Spinal cord (tissue), 10 donors: ENCODE measurements around the gene CLSTN3. TPM values are rescaled to one million over a fixed set of nuclear protein-coding genes. Genes with fewer than 3 reads are reported as not detected.
"Not testable (repeated sequence)": the region's sequence is repeated elsewhere in the genome, so short reads cannot be mapped to it uniquely, and the experiment has no call there.

Experiments used
- DNase-seq, 6 donors: peaks; one replicate each; pipeline versions ENCODE4 v3.0.0 to v3.0.0-alpha.2; 2013 to 2015; ENCODE audit warnings: low spot score in 6 of 6, low read depth in 4 of 6
- H3K27ac ChIP-seq: one replicate; pipeline ENCODE4 v1.5.1; 2013; ENCODE audit warnings: low read depth, low read length, control low read depth
- H3K27me3 ChIP-seq: one replicate; pipeline ENCODE4 v1.6.1; 2013; ENCODE audit warnings: low read length; ENCODE audit not compliant: control insufficient read depth, insufficient read depth
- H3K36me3 ChIP-seq: one replicate; pipeline ENCODE4 v1.6.1; 2013; ENCODE audit warnings: low read length; ENCODE audit not compliant: control insufficient read depth, insufficient read depth
- H3K4me1 ChIP-seq: one replicate; pipeline ENCODE4 v1.6.1; 2013; ENCODE audit warnings: low read length; ENCODE audit not compliant: control insufficient read depth, insufficient read depth
- H3K4me3 ChIP-seq: one replicate; pipeline ENCODE4 v1.5.1; 2013; ENCODE audit warnings: low read depth, low read length, control low read depth
- H3K9me3 ChIP-seq: one replicate; pipeline ENCODE4 v1.6.1; 2013; ENCODE audit warnings: low read length; ENCODE audit not compliant: control insufficient read depth, insufficient read depth
- WGBS: methylation state at CpG from one replicate; pipeline ENCODE4 v1.1.5; 2013; ENCODE audit warnings: missing lambda C conversion rate; ENCODE audit not compliant: insufficient coverage; 5-methylcytosine and 5-hydroxymethylcytosine counted together
- polyA plus RNA-seq, 2 donors: library from polyadenylated mRNA; unstranded; fragments of 120-200 nt; gene quantifications; one replicate each; pipeline ENCODE4 v1.2.1, GENCODE V29; 2013; ENCODE audit not compliant: insufficient read length in 2 of 2
- total RNA-seq, 2 donors: library from RNA; depleted of rRNA in 1 of 2; stranded (reverse); fragments of 120-200 nt in 1 of 2; fragments of >200 nt in 1 of 2; gene quantifications; one replicate each; pipeline versions ENCODE4 v1.2.3 to v1.2.4, GENCODE V29; 2013 to 2014
- donor health status: healthy.

CLSTN3 gene
- total and polyA plus RNA-seq, 4 donors = 33.9 to 215 (median 174) TPM

DNA sequence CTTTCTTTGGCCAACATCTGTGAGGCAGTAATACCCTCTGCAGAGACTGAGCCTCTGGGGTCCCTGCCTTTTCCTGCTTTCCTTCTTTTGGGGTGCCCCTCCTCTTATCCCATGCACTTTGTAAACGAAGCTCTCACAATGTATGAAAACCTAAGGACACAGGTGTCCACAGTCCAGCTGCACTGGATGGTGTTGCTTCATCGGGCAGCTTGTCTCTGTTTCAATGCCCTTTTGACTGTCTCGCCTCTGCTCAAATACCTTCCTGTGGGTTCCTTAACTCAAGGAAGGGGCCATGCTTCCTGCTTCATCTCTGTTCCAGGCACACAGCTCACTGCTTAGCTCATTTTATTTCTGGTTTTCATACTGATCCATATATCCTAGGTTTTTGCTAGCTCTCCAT, 27.6 kb upstream of the CLSTN3 start:
- Histone ChIP-seq H3K4me1 (no peaks in the 10 kb centered on the region), H3K27me3 (no peaks in the 10 kb centered on the region), H3K36me3 (no peaks in the 10 kb centered on the region), H3K27ac (no peak overlapping the region), H3K4me3 (no peak overlapping the region), H3K9me3 (no peaks in the 10 kb centered on the region)
- 87% methylated on average over 3 of the region's 3 CpGs for WGBS
- no peak for DNase-seq

DNA sequence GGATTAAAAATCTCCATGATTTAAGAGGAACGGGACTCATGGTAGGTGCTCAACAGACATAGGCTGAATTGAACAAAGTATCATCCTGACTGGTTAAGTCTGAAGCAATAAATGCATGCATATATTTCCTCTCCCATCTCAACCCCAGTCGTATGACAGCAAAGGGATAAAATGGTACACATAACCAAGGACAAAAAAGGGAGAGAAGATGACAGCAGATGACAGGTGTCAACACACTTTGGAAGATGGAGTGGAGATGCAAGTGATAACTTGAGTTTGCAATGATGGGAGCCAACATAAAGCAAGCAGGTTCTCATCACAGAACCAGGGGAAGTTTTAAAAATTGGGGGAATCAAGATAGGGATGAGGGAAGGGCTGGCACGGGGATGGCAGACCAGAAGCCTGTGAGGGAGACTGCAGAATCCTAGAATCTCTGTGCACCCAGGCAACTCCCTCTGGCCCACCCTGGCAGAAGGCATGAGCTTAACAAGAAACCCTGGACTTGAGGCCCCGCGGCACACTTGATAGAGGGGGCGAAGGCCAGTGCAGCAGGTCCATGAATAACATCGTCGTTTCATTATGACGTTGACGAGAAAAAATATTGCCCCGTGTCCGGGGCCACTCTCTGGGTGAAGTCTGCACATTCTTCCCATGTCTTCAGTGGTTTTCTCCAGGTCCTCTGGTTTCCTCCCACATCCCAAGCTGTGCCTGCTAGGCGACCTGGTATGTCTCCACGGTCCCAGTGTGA, 26.2 kb upstream of the CLSTN3 start:
- H3K9me3 ChIP-seq = no peaks in the 10 kb centered on the region
- peaks cover 13% of the 10 kb centered on the region for H3K4me1 ChIP-seq
- 95% methylated on average over 10 of the region's 14 CpGs for WGBS
- H3K4me3 ChIP-seq = no peak overlapping the region
- no peak overlapping the region for H3K27ac ChIP-seq
- DNase-seq = no peak
- H3K27me3 ChIP-seq = no peaks in the 10 kb centered on the region
- no peaks in the 10 kb centered on the region for H3K36me3 ChIP-seq

DNA sequence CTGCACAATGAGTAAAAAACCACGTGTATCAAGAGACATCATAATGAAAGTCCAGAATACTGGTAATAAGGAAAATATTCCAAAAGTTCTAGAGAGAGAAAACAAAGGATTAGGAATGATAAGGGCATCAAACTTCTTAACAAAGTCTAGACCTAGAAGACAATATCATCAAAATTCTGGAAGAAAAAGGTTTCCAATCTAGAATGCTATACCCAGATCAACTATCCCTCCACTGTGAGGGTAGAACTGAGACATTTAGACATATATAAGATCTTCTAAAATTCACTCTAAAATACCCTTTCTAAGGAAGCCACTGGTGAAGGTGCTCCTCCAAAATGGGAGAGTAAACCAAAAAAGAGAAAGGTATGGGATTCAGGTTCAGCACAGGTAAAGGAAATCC, 24.1 kb upstream of the CLSTN3 start:
- DNase-seq = no peak
- no CpG with 5 or more reads among the region's 1 CpG for WGBS
- H3K4me3 ChIP-seq = no peak overlapping the region
- no peaks in the 10 kb centered on the region for H3K27me3 ChIP-seq
- no peak overlapping the region for H3K27ac ChIP-seq
- H3K36me3 ChIP-seq = no peaks in the 10 kb centered on the region
- no peaks in the 10 kb centered on the region for H3K9me3 ChIP-seq
- peaks cover 15% of the 10 kb centered on the region for H3K4me1 ChIP-seq

DNA sequence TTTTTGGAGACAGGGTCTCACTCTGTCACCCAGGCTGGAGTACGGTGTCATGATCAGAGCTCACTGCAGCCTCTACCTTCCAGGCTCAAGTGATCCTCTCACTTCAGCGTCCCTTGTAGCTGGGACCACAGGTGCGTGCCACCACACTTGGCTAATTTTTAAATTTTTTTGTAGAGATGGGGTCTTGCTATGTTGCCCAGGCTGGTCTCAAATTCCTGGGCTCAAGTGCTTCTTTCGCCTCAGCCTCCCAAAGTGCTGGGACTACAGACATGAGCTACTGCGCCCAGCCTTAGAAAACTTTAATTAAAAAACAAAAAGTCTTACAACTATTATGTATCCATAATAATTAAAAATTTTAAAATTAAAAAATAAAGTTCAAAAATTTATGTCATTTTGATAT, 23.0 kb upstream of the CLSTN3 start:
- peaks cover 15% of the 10 kb centered on the region for H3K4me1 ChIP-seq
- H3K27ac ChIP-seq, H3K9me3 ChIP-seq, H3K36me3 ChIP-seq, DNase-seq, H3K27me3 ChIP-seq, H3K4me3 ChIP-seq: not testable (repeated sequence)
- WGBS = 100% methylated on average over 1 of the region's 5 CpGs

DNA sequence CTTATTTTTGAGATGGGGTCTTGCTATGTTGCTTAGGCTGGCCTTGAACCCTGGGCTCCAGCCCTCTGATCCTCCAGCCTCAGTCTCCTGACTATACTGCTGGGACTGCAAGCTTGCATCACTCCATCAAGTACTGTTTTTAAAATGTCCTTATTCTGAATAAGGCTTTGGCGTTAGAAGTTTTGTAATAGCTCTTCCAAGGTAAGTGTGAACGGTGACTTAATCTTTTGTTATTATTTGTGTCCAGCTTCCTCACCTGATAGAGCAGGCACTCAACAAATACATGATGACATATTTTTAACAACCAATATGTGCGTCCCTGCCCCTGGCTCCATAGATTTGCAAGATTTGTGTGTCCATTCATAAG, 22.6 kb upstream of the CLSTN3 start:
- Histone ChIP-seq H3K4me3 (peak overlapping the region; percentile 42), H3K27ac (peak overlapping the region; percentile 65), H3K27me3 (no peaks in the 10 kb centered on the region), H3K36me3 (no peaks in the 10 kb centered on the region), H3K4me1 (peaks cover 15% of the 10 kb centered on the region), H3K9me3 (no peaks in the 10 kb centered on the region)
- WGBS = 75% methylated on average over 1 of the region's 3 CpGs
- DNase-seq = no peak

DNA sequence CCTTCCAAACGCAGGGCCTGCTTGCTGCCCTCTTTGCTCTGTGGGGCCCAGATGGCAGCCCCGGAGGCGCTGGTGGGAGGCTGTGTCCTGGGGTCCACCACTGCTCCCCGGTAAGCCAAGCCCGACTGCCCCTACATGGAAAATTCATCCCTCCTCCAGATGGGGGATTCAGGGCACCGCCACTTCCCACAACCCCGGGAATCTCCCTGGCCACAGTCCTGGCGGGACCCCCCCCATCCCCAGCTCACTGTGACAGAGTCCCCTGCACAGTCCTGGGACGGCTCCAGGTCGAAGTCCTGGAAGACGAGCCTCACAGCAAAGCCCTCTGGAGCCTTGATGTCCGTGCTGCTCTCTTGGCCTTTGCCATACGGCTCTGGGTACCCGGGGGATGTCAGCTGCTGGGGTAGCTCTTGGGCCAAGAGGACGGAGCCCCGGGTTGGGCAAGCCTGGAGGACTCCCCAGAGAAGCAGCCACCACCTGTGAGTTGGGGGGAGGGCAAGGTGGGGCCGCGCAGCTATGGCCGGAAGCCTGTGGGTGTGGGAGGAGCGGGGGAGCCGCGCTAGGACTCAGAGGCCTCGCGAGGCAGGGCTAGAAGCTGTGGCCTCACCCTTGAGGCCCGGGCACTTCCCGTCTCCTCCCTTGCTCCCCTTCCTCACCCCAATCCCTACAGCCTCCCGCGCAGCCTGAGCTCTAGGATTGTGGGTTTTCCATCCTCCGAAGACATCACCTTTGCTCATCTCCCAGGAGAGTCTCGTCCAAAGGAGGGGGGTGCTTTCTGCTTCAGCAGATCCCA, 22.0 kb upstream of the CLSTN3 start:
- Histone ChIP-seq H3K4me3 (peak overlapping the region; percentile 42), H3K27ac (peak overlapping the region; percentile 65), H3K4me1 (peaks cover 15% of the 10 kb centered on the region), H3K27me3 (no peaks in the 10 kb centered on the region), H3K36me3 (no peaks in the 10 kb centered on the region), H3K9me3 (no peaks in the 10 kb centered on the region)
- WGBS = 10% methylated on average over 19 of the region's 30 CpGs
- peak in 2 of 6 donors; percentile 18 to 62 for DNase-seq

DNA sequence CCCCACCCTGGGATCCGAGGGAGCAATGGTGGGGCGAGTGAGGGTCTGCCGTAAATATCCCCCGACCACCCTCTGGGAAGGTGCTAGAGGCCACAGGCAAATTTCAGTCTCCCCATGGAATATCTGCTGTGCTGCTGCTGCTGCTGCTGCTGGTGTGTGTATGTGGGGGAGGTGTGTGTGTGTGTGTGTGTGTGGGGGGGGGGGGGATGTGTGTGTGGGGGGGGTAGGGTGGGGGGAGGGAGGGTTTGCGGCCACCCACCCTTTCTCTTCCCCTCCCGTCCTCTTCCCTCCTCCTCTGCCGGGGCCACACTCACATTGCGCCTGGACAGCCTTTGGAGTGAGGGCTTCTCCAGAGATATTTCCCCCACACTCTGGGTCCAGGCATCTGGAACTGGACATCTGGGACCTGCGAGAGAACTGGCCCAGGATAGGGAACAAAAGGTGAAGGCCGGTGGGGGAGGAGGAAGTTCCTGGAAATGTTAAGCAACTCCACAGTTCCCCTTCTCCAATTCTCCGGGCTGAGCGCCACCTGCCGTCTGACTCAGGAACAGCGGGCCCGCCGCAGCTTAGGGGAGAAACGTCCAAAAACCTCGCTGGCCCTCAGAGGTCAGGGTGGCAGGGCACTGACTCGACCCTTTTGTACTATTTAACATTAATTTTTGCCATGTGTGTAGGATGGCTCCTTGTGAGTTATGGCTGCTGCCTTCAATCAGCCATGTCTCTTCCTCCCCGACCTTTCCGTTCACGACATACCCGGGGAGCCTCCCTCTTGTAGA, 21.2 kb upstream of the CLSTN3 start, which contains the start of gene C1RL:
Gene C1RL, minus strand, starts transcription at position 419 of the 776 bp plus-strand sequence. Its CDS starts 34 bp downstream, at position 385.
- H3K4me3 ChIP-seq = peak within 1 kb of the TSS; percentile 48
- peaks cover 15% of the 10 kb centered on the region for H3K4me1 ChIP-seq
- H3K27ac ChIP-seq = peak within 1 kb of the TSS; percentile 65
- no peaks in the 10 kb centered on the region for H3K27me3 ChIP-seq
- H3K36me3 ChIP-seq = no peaks in the 10 kb centered on the region
- 0% methylated on average over 6 of the region's 23 CpGs for WGBS
- H3K9me3 ChIP-seq = no peaks in the 10 kb centered on the region
- DNase-seq = peak in 3 of 6 donors; percentile 59 to 90 (median 84)

DNA sequence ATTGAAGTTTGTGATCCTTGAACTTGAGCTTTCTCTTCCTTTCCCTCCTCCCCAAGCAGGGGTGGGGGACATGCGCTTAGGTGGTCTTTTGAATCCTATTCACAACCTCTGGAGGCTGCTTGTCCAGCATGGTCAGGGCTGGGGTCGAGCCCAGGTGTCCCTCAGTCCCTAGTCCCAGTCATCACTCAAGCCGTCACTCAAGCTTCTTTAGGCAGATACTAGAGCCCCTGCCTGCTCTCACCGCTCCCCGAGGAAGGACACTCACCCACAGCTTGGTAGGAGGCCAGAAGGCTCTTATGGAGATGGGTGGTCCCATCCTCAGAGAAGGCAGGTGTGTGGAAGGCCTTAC, 20.6 kb upstream of the CLSTN3 start:
- WGBS = 56% methylated on average over 4 of the region's 5 CpGs
- peaks cover 15% of the 10 kb centered on the region for H3K4me1 ChIP-seq
- H3K4me3 ChIP-seq = no peak overlapping the region
- no peak overlapping the region for H3K27ac ChIP-seq
- no peak for DNase-seq
- H3K27me3 ChIP-seq = no peaks in the 10 kb centered on the region
- H3K9me3 ChIP-seq = no peaks in the 10 kb centered on the region
- no peaks in the 10 kb centered on the region for H3K36me3 ChIP-seq

DNA sequence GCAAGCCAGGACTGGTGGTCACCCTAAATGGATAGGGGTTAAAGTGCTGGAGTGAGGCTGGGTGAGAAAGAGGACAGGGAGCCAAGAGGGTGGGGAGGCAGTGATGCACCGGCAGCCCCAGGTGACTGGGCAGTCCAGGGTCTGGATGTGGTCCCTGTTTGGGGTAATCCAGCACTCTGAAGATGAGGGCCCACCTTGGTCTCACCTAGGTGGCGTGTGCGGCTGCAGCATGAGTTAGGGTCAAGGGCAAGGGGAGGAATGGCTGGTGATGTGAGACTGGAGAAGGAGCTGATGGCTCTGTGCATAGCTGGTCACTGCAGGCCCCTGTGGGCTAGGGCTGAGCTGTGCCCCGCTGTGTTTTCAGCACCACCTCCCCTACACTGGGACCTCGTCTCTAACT, 19.5 kb upstream of the CLSTN3 start:
- H3K4me3 ChIP-seq = no peak overlapping the region
- no peaks in the 10 kb centered on the region for H3K27me3 ChIP-seq
- DNase-seq = no peak
- WGBS = 96% methylated on average over 3 of the region's 5 CpGs
- no peaks in the 10 kb centered on the region for H3K9me3 ChIP-seq
- peaks cover 15% of the 10 kb centered on the region for H3K4me1 ChIP-seq
- no peaks in the 10 kb centered on the region for H3K36me3 ChIP-seq
- H3K27ac ChIP-seq = no peak overlapping the region
